K562 (cell line): Measurements from ENCODE around the gene KATNB1. TPM values are rescaled to one million over a fixed set of nuclear protein-coding genes. Genes with fewer than 3 reads are reported as not detected.

Experiments used
- ATAC-seq: fragments of 200-7000 bp; cut with Tn5 transposase; 3 replicates; pipeline ENCODE4 v1.9.1; 2020; ENCODE audit warnings: moderate library complexity
- BruUV-seq: library from RNA; stranded (reverse); fragments of 400-500 nt; replicated peaks from 2 replicates; lab custom pipeline; 2021; lab: Mats Ljungman, UMichigan
- CTCF ChIA-PET: fragments of 300-600 bp; formaldehyde crosslinking; extraction: SDS; loops from one replicate; lab custom pipeline; 2021; ENCODE audit warnings: low intra/inter-chr PET ratio; lab: Yijun Ruan, JAX
- POLR2A ChIA-PET: fragments of 300-600, 350-650 bp; sonication (Branson Sonifier 250); formaldehyde crosslinking; extraction: SDS; loops from one replicate; lab custom pipeline; 2021; ENCODE audit warnings: antibody characterized with exemption, inconsistent platforms; lab: Yijun Ruan, JAX
- DNase-seq, 4 experiments: peaks; one replicate each; pipeline versions ENCODE4 v3.0.0 to v3.0.0-alpha.2; 2011 to 2018; ENCODE audit warnings: low spot score in 3 of 4, mixed read lengths in 3 of 4; ENCODE audit errors: extremely low read depth in 1 of 4
- FAIRE-seq: peaks from 2 replicates; lab custom pipeline; 2011; peaks lifted over from hg19 to GRCh38; lab: Jason Lieb, UNC
- H2AFZ ChIP-seq: 2 replicates; pipeline ENCODE4 v1.6.0; 2011; ENCODE audit warnings: low read depth, low read length, control low read depth, inconsistent platforms
- H3K27ac ChIP-seq: fragments of 200-600 bp; 3 replicates; pipeline ENCODE4 v1.8.0; 2011; ENCODE audit warnings: low read depth, mild to moderate bottlenecking, control low read depth, inconsistent platforms, low read length, moderate library complexity, mixed read lengths; ENCODE audit errors: extremely low read depth
- H3K27me3 ChIP-seq, 2 experiments: fragments of 300-600 bp in 1 of 2; 2 replicates in 1 of 2; 3 replicates in 1 of 2; pipeline versions ENCODE4 v1.6.0 to v1.8.0; 2011; ENCODE audit warnings: inconsistent platforms in 2 of 2, low read length in 2 of 2, mild to moderate bottlenecking in 1 of 2, mixed read lengths in 1 of 2, moderate library complexity in 1 of 2; ENCODE audit not compliant: control insufficient read depth in 2 of 2, insufficient read depth in 2 of 2
- H3K36me3 ChIP-seq: fragments of 300-600 bp; 3 replicates; pipeline ENCODE4 v1.8.0; 2011; ENCODE audit warnings: mild to moderate bottlenecking, low read length, inconsistent platforms; ENCODE audit not compliant: control insufficient read depth, insufficient read depth
- H3K4me1 ChIP-seq, 2 experiments: fragments of 200-600 bp in 1 of 2; replicated peaks in 1 of 2; 2 replicates in 1 of 2; 3 replicates in 1 of 2; pipeline versions ENCODE4 v1.5.1 to v1.8.0; 2011; ENCODE audit warnings: inconsistent platforms in 2 of 2, low read length in 2 of 2, mild to moderate bottlenecking in 1 of 2, mixed read lengths in 1 of 2, moderate library complexity in 1 of 2; ENCODE audit not compliant: control insufficient read depth in 2 of 2, insufficient read depth in 2 of 2
- H3K4me2 ChIP-seq: 2 replicates; pipeline ENCODE4 v1.6.1; 2011; ENCODE audit warnings: low read length, control low read depth, inconsistent platforms, mixed read lengths; ENCODE audit not compliant: insufficient read depth
- H3K4me3 ChIP-seq: fragments of 200-600 bp; sonication (generic), shearing (Covaris generic); 2 replicates; pipeline ENCODE4 v1.5.1; 2016; ENCODE audit warnings: control low read depth, inconsistent platforms
- H3K79me2 ChIP-seq: fragments of 200-600 bp; 3 replicates; pipeline ENCODE4 v1.8.0; 2011; ENCODE audit warnings: low read length, inconsistent platforms; ENCODE audit not compliant: control insufficient read depth, insufficient read depth
- H3K9ac ChIP-seq, 2 experiments: 2 replicates each; pipeline versions ENCODE4 v1.6.0 to v1.6.1; 2011; ENCODE audit warnings: low read depth in 2 of 2, low read length in 2 of 2, control low read depth in 1 of 2, inconsistent platforms in 1 of 2, mild to moderate bottlenecking in 1 of 2, mixed read lengths in 1 of 2; ENCODE audit not compliant: insufficient read depth in 1 of 2
- H3K9me1 ChIP-seq: one replicate; pipeline ENCODE4 v1.6.0; 2011; ENCODE audit warnings: inconsistent platforms, mild to moderate bottlenecking, low read length, moderate library complexity; ENCODE audit not compliant: control insufficient read depth, insufficient read depth
- H3K9me3 ChIP-seq: replicated peaks from 2 replicates; pipeline ENCODE4 v1.5.1; 2011; ENCODE audit warnings: low read depth, low read length, inconsistent platforms; ENCODE audit not compliant: control insufficient read depth, insufficient read depth
- H4K20me1 ChIP-seq: replicated peaks from 2 replicates; pipeline ENCODE4 v1.6.1; 2011; ENCODE audit warnings: low read length, inconsistent platforms, mixed read lengths; ENCODE audit not compliant: control insufficient read depth, insufficient read depth
- BACH1 ChIP-seq: fragments of 200-800 bp; sonication (Bioruptor generic); IDR thresholded peaks from 2 replicates; pipeline ENCODE4 v1.6.1; 2016; ENCODE audit warnings: missing genetic modification characterization, missing compliant biosample characterization
- FOSL1 ChIP-seq: fragments of 200-800 bp; sonication (Bioruptor generic); conservative IDR thresholded peaks from 2 replicates; pipeline ENCODE4 v1.6.1; 2016; ENCODE audit warnings: missing genetic modification characterization, missing compliant biosample characterization
- HDAC1 ChIP-seq, 2 experiments: fragments of 450-650 bp; IDR thresholded peaks; 2 replicates each; pipeline ENCODE4 v1.6.1; 2016 to 2017; ENCODE audit warnings: inconsistent platforms in 1 of 2, mild to moderate bottlenecking in 1 of 2, moderate library complexity in 1 of 2
- HLTF ChIP-seq: fragments of 450-650 bp; IDR thresholded peaks from 2 replicates; pipeline ENCODE4 v1.6.1; 2016
- HMBOX1 ChIP-seq: sonication (generic); IDR thresholded peaks from 2 replicates; pipeline ENCODE4 v1.6.1; 2016
- IRF2 ChIP-seq: sonication (generic); formaldehyde crosslinking; IDR thresholded peaks from 2 replicates; pipeline ENCODE4 v1.8.1; 2022; ENCODE audit warnings: mild to moderate bottlenecking, missing genetic modification reagents
- JUND ChIP-seq, 2 experiments: IDR thresholded peaks; 2 replicates in 1 of 2; 3 replicates in 1 of 2; pipeline ENCODE4 v1.6.1; 2011; ENCODE audit warnings: borderline replicate concordance in 2 of 2, low read depth in 2 of 2, low read length in 2 of 2, improper control_type of control experiment in 1 of 2, missing biosample characterization in 1 of 2, missing genetic modification characterization in 1 of 2, missing genetic modification reagents in 1 of 2
- PKNOX1 ChIP-seq: fragments of 450-650 bp; IDR thresholded peaks from 2 replicates; pipeline ENCODE4 v1.6.1; 2016
- PURB ChIP-seq: sonication (generic); formaldehyde crosslinking; IDR thresholded peaks from 2 replicates; pipeline ENCODE4 v1.9.0; 2021; ENCODE audit warnings: low read depth, mild to moderate bottlenecking, missing genetic modification reagents
- RFX1 ChIP-seq: fragments of 450-650 bp; IDR thresholded peaks from 2 replicates; pipeline ENCODE4 v1.6.1; 2016; ENCODE audit warnings: mild to moderate bottlenecking, moderate library complexity
- RHOXF2B ChIP-seq: fragments of 250-450 bp; sonication (Bioruptor Pico); conservative IDR thresholded peaks from 2 replicates; pipeline ENCODE4 v1.5.1; 2021
- SIN3B ChIP-seq: fragments of 450-650 bp; IDR thresholded peaks from 2 replicates; pipeline ENCODE4 v1.6.1; 2017; ENCODE audit warnings: low read depth, mild to moderate bottlenecking, moderate library complexity
- SRSF9 ChIP-seq: fragments of 200-400 bp; formaldehyde crosslinking; IDR thresholded peaks from 2 replicates; pipeline ENCODE4 v1.6.1; 2017; ENCODE audit warnings: low read depth, low read length, borderline replicate concordance
- ZBTB17 ChIP-seq: fragments of 450-650 bp; formaldehyde crosslinking; IDR thresholded peaks from 2 replicates; pipeline ENCODE4 v1.4.0; 2020; ENCODE audit warnings: mild to moderate bottlenecking
- ZFP36 ChIP-seq: fragments of 150-350 bp; IDR thresholded peaks from 2 replicates; pipeline ENCODE4 v1.6.1; 2018; ENCODE audit warnings: low read length, low read depth; ENCODE audit not compliant: partially characterized antibody
- ZKSCAN1 ChIP-seq: fragments of 150-350 bp; IDR thresholded peaks from 2 replicates; pipeline ENCODE4 v1.6.1; 2016; ENCODE audit warnings: low read depth, low read length
- ZNF589 ChIP-seq: fragments of 200-800 bp; sonication (Bioruptor generic); IDR thresholded peaks from 2 replicates; pipeline ENCODE4 v1.6.1; 2016; ENCODE audit warnings: low read depth, missing genetic modification characterization, missing compliant biosample characterization
- WGBS: fragments of 100-300 bp; shearing (Covaris generic); methylation state at CpG from one replicate; pipeline ENCODE4 v1.1.6; 2016; ENCODE audit warnings: low coverage, mixed read lengths; ENCODE audit not compliant: insufficient coverage; ENCODE audit errors: missing lambda C conversion rate; 5-methylcytosine and 5-hydroxymethylcytosine counted together
- in situ Hi-C: fragments of 300-500 bp; cut with MboI; formaldehyde crosslinking; loops from 4 replicates; pipeline ENCODE4 v1.15.0; 2018; ENCODE audit warnings: inconsistent platforms, mixed read lengths
- intact Hi-C: fragments of 100-400 bp; cut with micrococcal nuclease; formaldehyde crosslinking; loops from 2 replicates; pipeline ENCODE4 v1.14.2; 2022
- polyA plus RNA-seq, 8 experiments: library from polyadenylated mRNA; depleted of rRNA in 4 of 8; stranded (reverse) in 5 of 8; unstranded in 3 of 8; fragments of >200 nt; fragmentation: Nextera tagmentation in 2 of 8; fragmentation: Illumina TruSeq in 1 of 8; extraction: Ambion mirVana in 2 of 8; extraction: Trizol in 1 of 8; gene quantifications; 2 replicates each; pipeline versions ENCODE4 v1.2.1 to v1.2.3, GENCODE V29; 2011 to 2014; ENCODE audit warnings: inconsistent platforms in 1 of 8, missing spikeins in 1 of 8
- total RNA-seq, 7 experiments: library from RNA; depleted of rRNA in 6 of 7; stranded (reverse); fragments of >200 nt in 6 of 7; fragmentation: Illumina TruSeq in 2 of 7; extraction: Trizol in 2 of 7; gene quantifications; 2 replicates each; pipeline versions ENCODE4 v1.2.1 to v1.2.3, GENCODE V29; 2011 to 2021; ENCODE audit warnings: low replicate concordance in 1 of 7
- TF ChIP-seq, protein P1 (sequence below): sonication (generic); formaldehyde crosslinking; IDR thresholded peaks from 2 replicates; pipeline ENCODE4 v1.8.0; 2022; ENCODE audit warnings: mild to moderate bottlenecking, missing genetic modification reagents, borderline replicate concordance

The KATNB1 gene
- total and polyA plus RNA-seq, 9 of the 15 experiments (the other 6 are each of a cell fraction or from before 2014, with no cell fraction given), result 1.2 to 52.6 (median 21.9) TPM

GRCh38 chr16:57711993-57712392 is 23.6 kb upstream of the KATNB1 start:
- Histone ChIP-seq H4K20me1 (no peaks in the 10 kb centered on the region), H3K4me1 (peaks cover 6 to 16% of the 10 kb centered on the region in 2 experiments; a peak in 4 of 5 replicates), H3K9me3 (no peaks in the 10 kb centered on the region), H3K9me1 (no peaks in the 10 kb centered on the region), H3K36me3 (no peaks in the 10 kb centered on the region), H2AFZ (no peak overlapping the region), H3K27me3 (peaks cover 10 to 36% of the 10 kb centered on the region in 2 experiments; a peak in 4 of 5 replicates), H3K79me2 (no peaks in the 10 kb centered on the region), H3K4me3 (no peak overlapping the region), H3K4me2 (no peak overlapping the region), H3K27ac (no peak overlapping the region), H3K9ac (no peak overlapping the region)
- FAIRE-seq (peak; percentile 35), DNase-seq (no peak), ATAC-seq (peak; percentile 53; the same call in 2 of the 3 replicates)
- no peak for TF ChIP-seq PKNOX1
- TF ChIP-seq ZFP36, result no peak
- no peak for TF ChIP-seq HLTF
- 0 out of 2 replicates have a peak, but pooled peaks have one; percentile 35 for TF ChIP-seq ZNF589 (CRISPR knock-in tag)
- no peak for TF ChIP-seq SRSF9
- peak; percentile 41; the same call in 1 of the 2 replicates for TF ChIP-seq BACH1 (tag)
- peak; percentile 26; the same call in 1 of the 2 replicates for TF ChIP-seq JUND (IDR thresholded peaks at IDR 0.05; ENCODE audit: borderline replicate concordance, low read depth, low read length)
- peak; percentile 50; the same call in 1 of the 3 replicates for TF ChIP-seq JUND (tag; IDR thresholded peaks at IDR 0.05; ENCODE audit: borderline replicate concordance, low read depth, low read length)
- TF ChIP-seq, protein P1, sequence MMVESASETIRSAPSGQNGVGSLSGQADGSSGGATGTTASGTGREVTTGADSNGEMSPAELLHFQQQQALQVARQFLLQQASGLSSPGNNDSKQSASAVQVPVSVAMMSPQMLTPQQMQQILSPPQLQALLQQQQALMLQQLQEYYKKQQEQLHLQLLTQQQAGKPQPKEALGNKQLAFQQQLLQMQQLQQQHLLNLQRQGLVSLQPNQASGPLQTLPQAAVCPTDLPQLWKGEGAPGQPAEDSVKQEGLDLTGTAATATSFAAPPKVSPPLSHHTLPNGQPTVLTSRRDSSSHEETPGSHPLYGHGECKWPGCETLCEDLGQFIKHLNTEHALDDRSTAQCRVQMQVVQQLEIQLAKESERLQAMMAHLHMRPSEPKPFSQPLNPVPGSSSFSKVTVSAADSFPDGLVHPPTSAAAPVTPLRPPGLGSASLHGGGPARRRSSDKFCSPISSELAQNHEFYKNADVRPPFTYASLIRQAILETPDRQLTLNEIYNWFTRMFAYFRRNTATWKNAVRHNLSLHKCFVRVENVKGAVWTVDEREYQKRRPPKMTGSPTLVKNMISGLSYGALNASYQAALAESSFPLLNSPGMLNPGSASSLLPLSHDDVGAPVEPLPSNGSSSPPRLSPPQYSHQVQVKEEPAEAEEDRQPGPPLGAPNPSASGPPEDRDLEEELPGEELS (CRISPR knock-in tag), result no peak
- TF ChIP-seq IRF2 (CRISPR knock-in tag), result no peak
- no peak for TF ChIP-seq SIN3B
- TF ChIP-seq RHOXF2B, result no peak
- peak; percentile 77 for TF ChIP-seq FOSL1 (tag)
- TF ChIP-seq ZKSCAN1, result no peak
- no peak for TF ChIP-seq HDAC1 (IDR thresholded peaks at IDR 0.05)
- peak; percentile 64; the same call in 1 of the 2 replicates for TF ChIP-seq ZBTB17 (CRISPR knock-in tag)
- TF ChIP-seq RFX1, result no peak
- TF ChIP-seq HMBOX1, result peak; percentile 71
- TF ChIP-seq PURB (CRISPR knock-in tag), result no peak
- 4% methylated on average over 3 of the region's 3 CpGs for WGBS
- ChIA-PET POLR2A (interaction anchor here (0.8 to 1.8 kb wide), 5 partner anchors 12 to 44 kb away, joined by 3 to 4 read pairs (median 3); no protein-coding TSS in a partner anchor), CTCF (no interaction called here)
- intact Hi-C loops (no loop called here), in situ Hi-C loops (no loop called here)
- no TSS peak for BruUV-seq
